Islet precursor cell (in vitro differentiated cells): Measurements from ENCODE around the gene CDC42BPG.

Source experiments
- DNase-seq: peaks from one replicate; pipeline ENCODE4 v3.0.0-alpha.2; 2018

CDC42BPG gene

DNA sequence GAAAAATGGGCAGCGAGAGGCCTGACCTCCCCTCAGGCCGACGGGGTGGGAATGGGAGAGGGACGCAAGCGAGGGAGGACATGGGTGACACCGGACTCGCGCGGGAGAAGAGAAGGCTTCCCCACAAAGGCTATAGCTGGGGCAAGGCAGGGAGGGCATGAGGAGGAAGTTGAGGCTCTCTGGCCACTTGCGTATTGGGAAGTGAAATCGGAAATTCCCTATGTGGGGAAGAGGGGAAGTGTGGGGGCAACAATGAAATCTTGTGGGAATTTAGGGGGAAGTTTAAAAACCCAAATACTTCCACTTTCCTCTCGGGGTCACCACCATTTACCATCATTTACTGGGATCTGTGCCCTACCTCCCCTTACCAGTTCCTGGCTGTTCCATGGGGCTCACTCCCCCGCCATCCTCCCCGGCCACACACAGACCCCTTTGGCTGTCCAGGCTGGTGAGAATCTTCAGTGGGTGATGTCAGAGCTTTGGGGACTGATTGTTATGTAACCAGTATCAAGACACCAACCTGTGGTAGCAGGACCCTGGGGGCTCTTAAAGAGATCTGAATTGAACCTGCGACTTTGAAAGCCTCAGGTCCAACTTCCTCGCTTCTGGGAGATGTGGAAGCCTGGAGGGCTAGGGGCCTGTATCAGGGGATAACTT, 34.9 kb upstream of the CDC42BPG start:
- no peak for DNase-seq

DNA sequence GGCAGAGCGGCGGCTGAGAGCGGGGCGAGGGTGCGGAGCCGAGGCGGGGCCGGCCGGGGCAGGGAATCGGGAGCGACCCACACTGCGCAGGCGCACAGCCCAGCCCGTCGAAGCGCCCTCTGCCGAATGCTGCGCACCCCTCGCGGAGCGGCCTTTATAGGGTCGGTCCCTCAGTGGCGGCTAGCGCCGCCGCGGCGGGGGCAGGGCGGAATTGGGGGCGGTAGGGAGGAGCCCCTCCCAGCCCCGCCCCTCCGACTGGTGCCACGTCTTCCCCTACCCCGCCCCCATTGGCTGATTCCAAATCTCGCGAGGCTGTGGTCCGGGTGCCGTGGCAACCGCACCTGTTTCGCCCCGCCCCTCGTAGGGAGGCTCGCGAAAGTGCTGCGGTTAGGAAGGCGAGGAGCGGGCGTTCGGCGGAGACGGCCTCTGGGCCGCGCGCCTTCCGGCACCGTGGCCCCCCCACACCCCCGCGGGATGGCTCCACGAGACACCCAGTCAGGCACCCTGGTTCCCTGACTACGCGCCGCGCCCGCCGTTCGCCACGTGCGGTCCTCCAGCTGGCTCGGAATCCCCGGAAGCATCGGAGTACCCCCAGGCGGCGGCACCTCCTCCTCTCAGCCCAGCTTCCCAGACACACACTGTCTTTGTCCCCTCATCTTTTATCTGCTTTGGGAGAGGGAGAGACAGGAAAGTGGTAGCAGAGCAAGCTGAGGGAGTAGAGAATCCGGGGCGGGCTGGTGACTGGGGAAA, 34.2 kb upstream of the CDC42BPG start, which contains the start of gene EHD1:
Gene EHD1, minus strand, starts transcription at position 128 of the 750 bp plus-strand sequence. CDS start 157 bp downstream, outside the sequence.
- DNase-seq, result peak; percentile 99

GRCh38 chr11:64878223-64878493, 33.7 kb upstream of the CDC42BPG start:
- no peak for DNase-seq

DNA sequence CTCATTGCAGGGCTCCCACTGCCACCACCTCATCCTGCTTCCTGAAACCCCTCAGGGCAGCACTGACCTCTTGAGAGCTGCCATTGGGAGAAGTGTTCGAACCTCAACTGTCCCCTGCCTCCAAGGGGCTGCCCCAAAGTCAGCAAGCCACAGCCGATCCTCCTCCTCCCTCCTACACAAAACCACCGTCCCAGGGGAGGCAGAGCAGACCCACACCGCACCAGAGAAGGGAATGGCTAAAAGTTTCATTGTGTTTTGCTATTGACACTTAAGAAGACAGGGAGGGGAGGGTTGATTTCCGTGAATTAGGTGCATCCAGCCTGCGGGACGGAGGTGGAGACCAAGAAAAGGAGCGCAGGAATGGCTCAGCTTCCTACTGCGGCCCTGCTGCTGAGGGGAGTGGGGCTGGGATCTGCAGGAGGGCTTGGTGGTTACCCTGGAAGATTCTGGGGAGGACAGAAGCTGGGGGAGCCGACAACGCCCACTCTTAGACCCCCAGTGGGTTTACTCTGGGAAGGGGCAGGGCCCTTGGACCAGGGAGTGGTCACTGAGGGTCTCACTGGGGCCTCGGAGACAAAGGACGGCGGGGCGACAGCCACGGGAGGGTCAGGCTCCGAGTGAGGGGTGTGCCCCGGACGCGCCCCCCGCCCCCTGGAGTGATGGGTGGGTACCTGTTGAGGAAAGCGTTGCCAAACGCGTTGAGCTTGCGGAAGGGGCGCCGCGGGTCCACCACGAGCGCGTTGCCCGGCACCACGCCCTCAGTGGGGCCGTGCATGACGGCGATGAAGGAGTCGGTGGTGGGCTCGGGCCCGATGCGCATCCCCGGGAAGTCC, 33.2 kb upstream of the CDC42BPG start:
- DNase-seq, result no peak

GRCh38 chr11:64876835-64877341, 32.4 kb upstream of the CDC42BPG start:
- peak; percentile 95 for DNase-seq

DNA sequence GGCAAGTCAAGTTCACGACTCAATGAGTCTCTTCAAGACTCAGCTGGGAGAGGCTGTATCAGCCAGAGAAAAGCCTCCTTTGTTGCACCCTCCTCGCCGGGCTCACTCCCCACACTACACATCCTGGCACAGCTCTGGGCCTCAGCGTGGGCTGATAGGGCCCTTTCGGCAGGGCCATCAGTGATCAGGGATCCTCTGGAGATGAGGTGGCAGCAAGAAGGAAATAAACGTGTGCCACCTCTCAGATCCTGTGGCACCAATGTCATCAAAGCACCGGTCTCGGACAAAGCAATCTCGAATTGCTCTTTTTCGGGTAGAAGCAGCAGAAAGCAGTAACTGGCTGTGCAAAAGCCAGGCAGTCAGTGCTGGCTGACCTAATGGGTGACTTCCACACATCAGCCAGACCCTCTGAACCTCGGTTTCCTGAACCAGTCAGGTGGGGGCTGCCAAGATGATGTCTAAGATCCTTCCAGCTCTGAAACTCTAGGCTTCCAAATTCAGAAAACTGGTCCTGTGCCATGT, 31.8 kb upstream of the CDC42BPG start:
- DNase-seq, result no peak

- DNase-seq, result no peak
Measured at GRCh38 chr11:64875369-64876228, 31.1 kb upstream of the CDC42BPG start.

GRCh38 chr11:64874308-64875240, 30.1 kb upstream of the CDC42BPG start:
- peak; percentile 68 for DNase-seq

DNA sequence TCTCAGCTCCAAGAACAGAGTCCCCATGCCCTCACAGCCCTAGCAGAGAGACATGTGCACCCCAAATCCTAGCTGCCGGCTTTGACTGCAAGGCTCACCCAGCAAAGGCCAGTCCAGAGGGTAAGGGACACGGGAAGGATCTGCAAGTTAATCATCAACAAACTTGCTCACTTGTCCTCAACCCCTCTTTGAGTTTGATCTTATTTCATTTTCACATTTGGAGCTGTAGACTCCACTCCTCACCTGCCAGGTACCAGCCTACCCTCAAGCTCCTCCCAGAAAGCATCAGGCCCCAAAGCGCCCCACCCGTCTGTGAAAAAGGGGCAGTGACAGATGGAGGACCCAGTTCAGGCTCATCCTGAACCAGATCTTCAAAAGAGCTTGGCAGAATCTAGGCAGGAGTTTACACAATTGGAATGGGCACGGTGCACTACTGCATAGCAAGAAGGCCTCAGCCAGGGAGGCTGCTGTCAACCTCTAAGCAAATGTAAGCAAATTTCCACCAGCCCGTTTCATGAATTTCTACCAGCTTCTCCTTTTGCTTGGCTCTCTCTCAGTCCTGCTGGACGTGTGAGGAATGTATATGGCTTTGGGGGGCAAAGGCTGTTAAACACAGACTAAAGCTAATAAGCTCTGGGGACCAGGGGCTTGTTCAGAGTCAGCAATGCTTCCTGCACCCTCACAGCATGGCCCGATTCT, 28.5 kb upstream of the CDC42BPG start:
- DNase-seq, result no peak

DNA sequence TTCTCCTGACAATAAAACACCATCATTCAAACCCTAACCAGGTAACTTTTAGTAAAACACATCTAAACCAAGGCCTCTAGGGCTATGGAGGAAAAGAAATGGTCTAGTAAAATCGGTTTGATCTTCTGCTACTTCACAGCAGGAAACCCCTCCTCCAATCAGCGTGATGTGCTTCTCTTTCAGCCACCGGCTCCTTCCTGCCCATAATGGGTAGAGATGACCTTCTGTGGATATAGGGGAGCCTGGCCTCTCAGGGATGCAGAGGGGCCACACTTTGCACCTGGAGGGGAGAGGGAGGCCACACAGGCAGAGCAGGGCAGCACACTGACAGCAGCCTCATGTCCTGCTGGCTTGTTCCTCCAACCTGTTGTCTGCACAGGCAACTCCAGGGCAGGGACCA, 27.0 kb upstream of the CDC42BPG start:
- no peak for DNase-seq

DNA sequence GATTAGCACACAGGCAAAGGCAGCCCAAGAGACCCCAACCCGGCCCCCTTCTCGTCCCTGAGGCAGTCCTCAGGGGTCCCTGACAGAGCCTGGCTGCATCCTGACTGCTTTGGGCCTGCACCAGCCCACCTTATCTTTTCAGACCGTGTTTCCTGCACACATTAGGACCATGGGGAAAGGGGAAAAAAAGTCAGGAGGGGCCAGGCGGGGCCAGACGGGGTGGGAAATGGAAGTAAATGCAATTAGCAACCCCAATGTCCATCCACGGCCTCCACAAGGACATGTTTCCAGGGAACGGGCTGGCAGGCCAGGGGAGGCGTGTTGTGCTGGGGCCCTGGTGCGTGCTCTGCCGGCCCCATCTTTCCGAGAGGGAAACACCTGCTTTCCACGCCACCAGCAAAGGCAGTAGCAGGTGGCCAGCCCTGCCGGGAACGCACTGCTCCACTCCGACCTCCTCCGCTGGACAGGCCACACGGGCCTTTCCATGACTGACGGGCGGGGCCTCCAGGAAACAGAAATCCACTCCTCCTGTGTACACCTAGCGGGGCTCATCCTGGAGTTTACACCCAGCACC, 26.5 kb upstream of the CDC42BPG start:
- no peak for DNase-seq

- DNase-seq, result peak; percentile 84
Measured at GRCh38 chr11:64870176-64870892, 25.9 kb upstream of the CDC42BPG start.

GRCh38 chr11:64869571-64870175, 25.2 kb upstream of the CDC42BPG start:
- no peak for DNase-seq

DNA sequence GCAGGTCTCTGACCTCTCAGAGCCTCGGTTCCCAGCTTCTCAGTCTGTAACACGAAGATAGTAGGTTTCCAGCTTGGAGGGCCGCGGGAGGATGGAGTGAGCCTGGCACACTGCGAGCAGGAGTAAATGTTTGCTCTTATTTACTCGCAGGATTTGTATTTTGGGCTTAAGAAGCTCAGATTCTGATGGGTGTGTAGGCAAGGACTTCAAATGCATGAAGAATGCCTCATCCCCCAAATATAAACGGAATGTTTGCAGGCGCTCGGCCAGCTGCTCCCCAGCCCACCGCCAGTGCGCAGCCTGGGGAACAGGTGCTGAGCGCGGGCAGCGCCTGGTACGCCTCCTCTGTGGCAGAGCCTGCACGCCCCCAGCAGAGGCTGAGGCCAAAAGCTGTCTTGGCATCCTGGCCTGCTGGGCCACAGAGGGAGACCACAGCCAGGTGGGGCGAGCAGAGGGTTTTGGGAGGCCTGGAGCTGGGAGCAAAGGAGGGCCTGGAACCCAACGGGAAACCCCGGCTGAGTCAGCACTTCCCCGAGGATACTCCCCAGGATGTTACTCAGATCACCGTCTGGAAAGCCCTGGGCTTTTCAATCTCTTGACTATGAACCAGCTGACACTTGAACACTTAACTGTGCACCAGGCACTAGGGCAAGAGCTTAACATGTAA, 24.6 kb upstream of the CDC42BPG start:
- DNase-seq, result no peak

DNA sequence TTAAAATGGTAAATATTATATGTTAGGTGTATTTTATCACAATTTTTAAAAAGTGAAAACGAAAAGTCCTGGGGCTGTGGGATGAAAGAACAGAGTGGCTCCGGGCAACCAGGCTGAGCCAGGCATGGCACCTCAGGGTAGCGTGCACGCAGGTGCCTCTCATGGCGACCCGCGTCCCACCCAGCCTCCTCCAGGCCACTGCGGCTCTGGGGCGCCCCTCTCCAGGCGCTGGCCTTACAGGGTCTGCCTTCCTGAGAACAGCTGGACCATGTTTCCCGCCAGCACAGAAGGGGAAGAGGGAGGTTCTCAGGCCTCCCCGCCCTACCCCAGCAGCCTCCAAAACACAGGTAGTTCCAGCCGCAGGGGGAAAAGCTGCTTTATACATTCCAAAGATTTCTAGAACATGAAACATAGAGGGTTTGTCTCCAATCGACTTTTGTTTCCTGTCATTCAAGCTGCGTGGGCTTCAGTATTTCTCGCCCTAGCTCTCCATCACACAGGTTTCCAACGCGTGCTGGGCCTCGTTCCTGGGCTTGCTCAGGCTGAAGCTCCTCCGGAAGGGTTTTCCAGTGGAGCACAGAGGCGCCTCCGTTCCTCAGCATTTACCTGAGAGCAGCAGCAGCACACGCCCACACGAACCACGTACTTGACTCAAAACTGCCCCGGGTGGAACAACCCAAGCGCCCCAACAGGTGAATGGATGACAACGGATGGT, 23.5 kb upstream of the CDC42BPG start:
- no peak for DNase-seq

- no peak for DNase-seq
Measured at GRCh38 chr11:64866173-64866491, 21.7 kb upstream of the CDC42BPG start.

GRCh38 chr11:64865286-64866172, 21.1 kb upstream of the CDC42BPG start:
- no peak for DNase-seq
